IPS-20b (cell line): Measurements from ENCODE around the gene SLC2A6.
A peak's percentile ranks its signal among the peaks of the same experiment; 100 is the strongest.

Experiments used
- H3K27ac ChIP-seq: one replicate; pipeline ENCODE4 v1.5.1; 2013; ENCODE audit warnings: low read length
- H3K27me3 ChIP-seq: 2 replicates; pipeline ENCODE4 v1.6.1; 2013; ENCODE audit warnings: mild to moderate bottlenecking, low read length, inconsistent platforms; ENCODE audit not compliant: insufficient read depth
- H3K36me3 ChIP-seq: 2 replicates; pipeline ENCODE4 v1.6.1; 2013; ENCODE audit warnings: low read depth, mild to moderate bottlenecking, inconsistent platforms, low read length, moderate library complexity; ENCODE audit not compliant: insufficient read depth
- H3K4me1 ChIP-seq: 2 replicates; pipeline ENCODE4 v1.6.1; 2013; ENCODE audit warnings: mild to moderate bottlenecking, control low read depth, inconsistent platforms, low read length, moderate library complexity; ENCODE audit not compliant: insufficient read depth
- H3K4me3 ChIP-seq: 2 replicates; pipeline ENCODE4 v1.5.1; 2013; ENCODE audit warnings: mild to moderate bottlenecking, low read length, inconsistent platforms
- H3K9ac ChIP-seq: 2 replicates; pipeline ENCODE4 v1.6.1; 2013; ENCODE audit warnings: low read depth, mild to moderate bottlenecking, inconsistent platforms, low read length, moderate library complexity
- H3K9me3 ChIP-seq: 2 replicates; pipeline ENCODE4 v1.6.1; 2013; ENCODE audit warnings: mild to moderate bottlenecking, low read depth, low read length, inconsistent platforms; ENCODE audit not compliant: insufficient read depth

The SLC2A6 gene, protein sequence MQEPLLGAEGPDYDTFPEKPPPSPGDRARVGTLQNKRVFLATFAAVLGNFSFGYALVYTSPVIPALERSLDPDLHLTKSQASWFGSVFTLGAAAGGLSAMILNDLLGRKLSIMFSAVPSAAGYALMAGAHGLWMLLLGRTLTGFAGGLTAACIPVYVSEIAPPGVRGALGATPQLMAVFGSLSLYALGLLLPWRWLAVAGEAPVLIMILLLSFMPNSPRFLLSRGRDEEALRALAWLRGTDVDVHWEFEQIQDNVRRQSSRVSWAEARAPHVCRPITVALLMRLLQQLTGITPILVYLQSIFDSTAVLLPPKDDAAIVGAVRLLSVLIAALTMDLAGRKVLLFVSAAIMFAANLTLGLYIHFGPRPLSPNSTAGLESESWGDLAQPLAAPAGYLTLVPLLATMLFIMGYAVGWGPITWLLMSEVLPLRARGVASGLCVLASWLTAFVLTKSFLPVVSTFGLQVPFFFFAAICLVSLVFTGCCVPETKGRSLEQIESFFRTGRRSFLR

GRCh38 chr9:133478851-133479711 is at the start of gene SLC2A6:
Gene SLC2A6 (minus strand): TSS chr9:133479099. CDS start chr9:133479059, 40 bp downstream.
- Histone ChIP-seq H3K4me1 (peaks cover 5% of the 10 kb centered on the region), H3K9ac (peak within 1 kb of the TSS; percentile 77; the same call in 1 of the 2 replicates), H3K9me3 (no peaks in the 10 kb centered on the region), H3K27me3 (peaks cover 9% of the 10 kb centered on the region), H3K4me3 (peak within 1 kb of the TSS; percentile 76), H3K36me3 (peaks cover 16% of the 10 kb centered on the region; the same call in 1 of the 2 replicates), H3K27ac (no peak within 1 kb of the TSS)

- Histone ChIP-seq H3K9ac (no peak overlapping the region), H3K36me3 (no peaks in the 10 kb centered on the region), H3K9me3 (no peaks in the 10 kb centered on the region), H3K4me1 (peaks cover 26% of the 10 kb centered on the region; the same call in 1 of the 2 replicates), H3K4me3 (no peak overlapping the region; the same call in 1 of the 2 replicates), H3K27me3 (peaks cover 10% of the 10 kb centered on the region), H3K27ac (no peak overlapping the region)
These were observed 49.3 kb upstream of the SLC2A6 start for GRCh38 chr9:133528001-133528875.

- no peak overlapping the region for H3K27ac ChIP-seq
- peaks cover 26% of the 10 kb centered on the region; the same call in 1 of the 2 replicates for H3K4me1 ChIP-seq
- no peaks in the 10 kb centered on the region for H3K36me3 ChIP-seq
- peaks cover 7% of the 10 kb centered on the region; the same call in 1 of the 2 replicates for H3K27me3 ChIP-seq
- no peaks in the 10 kb centered on the region for H3K9me3 ChIP-seq
- no peak overlapping the region; the same call in 1 of the 2 replicates for H3K4me3 ChIP-seq
- no peak overlapping the region for H3K9ac ChIP-seq
These were observed 48.6 kb upstream of the SLC2A6 start for GRCh38 chr9:133527444-133527920.

DNA sequence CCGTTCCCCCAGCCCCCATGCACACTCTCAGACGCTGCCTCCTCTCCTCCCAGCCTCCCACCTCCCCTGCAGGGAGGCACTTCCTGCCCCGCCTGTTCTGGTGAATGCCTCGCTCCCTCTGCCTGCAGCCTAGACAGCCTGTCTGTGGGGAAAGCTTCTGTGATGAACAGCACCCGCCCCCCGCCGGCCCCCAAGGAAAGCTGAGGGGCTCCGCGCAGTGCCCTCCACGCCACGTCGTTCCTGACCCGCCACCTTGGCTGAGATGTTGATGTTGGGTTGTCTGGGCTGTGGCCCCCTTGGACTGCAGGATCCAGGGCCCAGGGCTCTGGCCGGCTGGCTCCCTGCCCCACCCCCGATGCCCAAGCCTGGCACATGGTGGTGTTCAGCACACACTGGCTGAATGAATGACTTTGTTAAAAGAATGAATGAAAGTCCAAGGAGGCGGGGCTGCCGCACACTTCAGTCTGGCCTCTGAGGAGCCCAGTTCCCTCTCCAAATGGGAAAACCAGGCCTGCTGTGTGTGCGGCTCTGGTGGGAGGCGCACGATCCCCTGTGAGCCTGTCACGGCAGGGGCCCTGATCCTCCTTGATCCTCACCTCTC is 47.9 kb upstream of the SLC2A6 start:
- no peak overlapping the region for H3K4me3 ChIP-seq
- no peak overlapping the region for H3K27ac ChIP-seq
- H3K9ac ChIP-seq = no peak overlapping the region; the same call in 1 of the 2 replicates
- peaks cover 7% of the 10 kb centered on the region; the same call in 1 of the 2 replicates for H3K27me3 ChIP-seq
- peaks cover 26% of the 10 kb centered on the region; the same call in 1 of the 2 replicates for H3K4me1 ChIP-seq
- H3K36me3 ChIP-seq = no peaks in the 10 kb centered on the region
- no peaks in the 10 kb centered on the region for H3K9me3 ChIP-seq

GRCh38 chr9:133525677-133526076 is 46.8 kb upstream of the SLC2A6 start:
- no peaks in the 10 kb centered on the region for H3K36me3 ChIP-seq
- H3K4me1 ChIP-seq = peaks cover 26% of the 10 kb centered on the region; the same call in 1 of the 2 replicates
- no peaks in the 10 kb centered on the region for H3K9me3 ChIP-seq
- peaks cover 7% of the 10 kb centered on the region; the same call in 1 of the 2 replicates for H3K27me3 ChIP-seq
- H3K27ac ChIP-seq = no peak overlapping the region
- no peak overlapping the region for H3K9ac ChIP-seq
- H3K4me3 ChIP-seq = no peak overlapping the region

GRCh38 chr9:133524679-133525228 is 45.9 kb upstream of the SLC2A6 start, which contains the start of gene MYMK:
Gene MYMK (minus strand): TSS chr9:133524959. CDS start chr9:133524844, 115 bp downstream.
- Histone ChIP-seq H3K36me3 (no peaks in the 10 kb centered on the region), H3K9ac (no peak within 1 kb of the TSS), H3K27ac (no peak within 1 kb of the TSS), H3K4me1 (peaks cover 26% of the 10 kb centered on the region; the same call in 1 of the 2 replicates), H3K4me3 (no peak within 1 kb of the TSS), H3K27me3 (peaks cover 7% of the 10 kb centered on the region; the same call in 1 of the 2 replicates), H3K9me3 (no peaks in the 10 kb centered on the region)

DNA sequence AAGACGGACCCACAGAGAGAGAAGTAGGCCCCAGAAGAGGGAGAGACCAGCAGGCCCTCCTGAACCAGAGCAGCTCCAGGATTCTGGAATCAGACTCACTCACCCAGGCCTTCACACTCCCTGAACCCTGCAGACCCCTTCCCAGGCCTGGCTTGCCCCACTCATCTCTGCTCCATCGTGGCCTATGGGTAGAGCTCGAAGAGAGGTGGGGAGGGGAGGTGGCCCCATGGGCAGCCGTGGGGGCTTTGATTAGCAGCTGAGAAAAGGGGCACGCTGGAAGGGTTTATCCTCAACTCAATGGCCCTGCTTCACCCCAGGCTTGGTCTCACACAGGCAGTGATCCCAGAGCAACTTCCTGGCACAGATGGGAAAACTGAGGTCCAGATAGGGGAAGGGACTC is 45.2 kb upstream of the SLC2A6 start:
- Histone ChIP-seq H3K27me3 (peaks cover 7% of the 10 kb centered on the region; the same call in 1 of the 2 replicates), H3K4me1 (peaks cover 26% of the 10 kb centered on the region; the same call in 1 of the 2 replicates), H3K9ac (no peak overlapping the region), H3K9me3 (no peaks in the 10 kb centered on the region), H3K36me3 (no peaks in the 10 kb centered on the region), H3K4me3 (no peak overlapping the region), H3K27ac (no peak overlapping the region)

- H3K4me3 ChIP-seq = no peak overlapping the region
- H3K9ac ChIP-seq = no peak overlapping the region
- H3K27ac ChIP-seq = no peak overlapping the region
- H3K4me1 ChIP-seq = peaks cover 22% of the 10 kb centered on the region; the same call in 1 of the 2 replicates
- peaks cover 4% of the 10 kb centered on the region; the same call in 1 of the 2 replicates for H3K27me3 ChIP-seq
- no peaks in the 10 kb centered on the region for H3K36me3 ChIP-seq
- H3K9me3 ChIP-seq = no peaks in the 10 kb centered on the region
These were observed 44.2 kb upstream of the SLC2A6 start for GRCh38 chr9:133523106-133523505.

DNA sequence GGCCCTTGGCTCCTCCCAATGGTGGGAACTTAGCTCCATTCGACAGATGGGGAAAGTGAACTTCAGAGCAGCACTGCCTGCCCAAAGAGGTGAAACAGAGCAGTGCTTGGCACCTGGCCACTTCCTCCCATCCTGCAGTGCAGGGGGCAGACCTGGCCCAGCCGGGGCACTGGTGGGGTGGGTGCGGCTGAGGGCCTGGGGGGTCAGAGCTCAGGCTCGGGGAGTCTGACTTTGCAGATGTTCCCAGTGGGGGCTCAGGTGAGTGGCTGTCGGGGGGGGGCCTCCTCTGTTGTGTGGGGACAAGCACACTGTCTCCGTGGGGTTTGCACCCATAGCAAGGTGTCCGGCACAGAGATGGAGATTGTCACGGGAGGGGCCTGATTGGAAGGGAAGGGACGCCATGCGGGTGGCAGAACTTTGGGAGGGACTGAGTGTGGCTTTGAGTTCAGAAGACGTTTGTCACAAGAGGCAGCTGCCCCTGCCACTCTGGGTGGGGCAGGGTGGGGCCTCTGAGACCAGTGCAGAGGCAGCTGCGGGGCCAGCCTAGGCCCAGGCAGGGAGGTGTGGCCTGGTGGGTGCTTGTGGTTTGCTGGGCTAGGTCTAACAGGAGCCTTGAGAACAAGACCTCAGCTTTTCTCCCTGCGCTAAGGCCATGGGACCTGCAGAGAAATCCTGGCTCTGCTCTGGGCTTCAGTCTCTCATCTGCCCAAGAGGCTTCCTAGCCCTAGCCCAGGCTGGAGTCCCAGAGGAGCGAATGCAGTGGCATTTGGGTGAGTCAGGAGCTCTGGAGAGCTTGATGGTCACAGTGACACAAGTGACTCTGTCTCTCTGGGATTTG is 43.4 kb upstream of the SLC2A6 start:
- H3K4me1 ChIP-seq = peaks cover 16% of the 10 kb centered on the region; the same call in 1 of the 2 replicates
- H3K9ac ChIP-seq = no peak overlapping the region
- H3K36me3 ChIP-seq = no peaks in the 10 kb centered on the region
- H3K9me3 ChIP-seq = no peaks in the 10 kb centered on the region
- no peak overlapping the region for H3K4me3 ChIP-seq
- no peak overlapping the region for H3K27ac ChIP-seq
- H3K27me3 ChIP-seq = no peaks in the 10 kb centered on the region; the same call in 1 of the 2 replicates
